ENCODE data around the gene ITM2C.

ITM2C gene

DNA sequence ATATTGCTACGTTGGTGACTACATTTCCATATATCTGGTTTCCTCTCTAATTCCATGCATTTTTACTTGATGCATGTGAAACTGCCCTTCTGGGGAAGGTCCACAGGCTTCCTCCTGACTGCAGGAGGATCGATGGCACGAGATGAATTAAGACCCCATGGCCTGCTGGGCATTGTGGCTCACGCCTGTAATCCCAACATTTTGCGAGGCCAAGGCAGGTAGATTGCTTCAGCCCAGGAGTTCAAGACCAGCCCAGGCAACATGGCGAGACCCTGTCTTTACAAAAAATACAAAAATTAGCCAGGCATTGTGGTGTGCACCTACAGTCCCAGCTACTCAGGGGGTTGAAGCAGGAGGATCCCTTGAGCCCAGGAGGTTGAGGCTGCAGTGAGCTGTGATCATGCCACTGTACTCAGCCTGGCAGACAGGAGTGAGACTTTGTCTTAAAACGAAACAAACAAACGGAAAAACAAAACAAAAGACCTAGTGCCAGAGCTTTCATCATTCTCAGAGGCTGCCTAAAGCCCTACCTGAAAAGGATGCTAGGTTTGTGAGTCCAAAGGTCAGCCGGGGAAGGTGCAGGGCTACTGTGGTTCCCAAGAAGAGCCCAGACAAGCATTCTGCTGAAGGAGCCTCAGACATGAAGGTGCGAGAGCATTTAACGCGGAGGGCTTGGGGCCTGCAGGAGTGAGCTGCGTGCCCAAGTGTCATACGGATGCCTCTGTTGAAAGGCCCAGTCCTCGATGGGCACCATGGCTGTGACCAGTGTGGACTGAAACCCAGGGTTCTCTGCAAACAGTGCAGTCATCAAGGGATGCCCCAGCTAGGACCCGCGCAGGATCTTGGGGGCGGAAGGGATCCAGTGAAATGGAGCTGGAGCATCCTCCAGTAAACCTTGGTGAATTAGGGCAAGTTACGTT lies 38.7 kb downstream of the ITM2C start:
- Histone ChIP-seq H3K4me3 (no peak overlapping the region), H3K27ac (no peak overlapping the region)

DNA sequence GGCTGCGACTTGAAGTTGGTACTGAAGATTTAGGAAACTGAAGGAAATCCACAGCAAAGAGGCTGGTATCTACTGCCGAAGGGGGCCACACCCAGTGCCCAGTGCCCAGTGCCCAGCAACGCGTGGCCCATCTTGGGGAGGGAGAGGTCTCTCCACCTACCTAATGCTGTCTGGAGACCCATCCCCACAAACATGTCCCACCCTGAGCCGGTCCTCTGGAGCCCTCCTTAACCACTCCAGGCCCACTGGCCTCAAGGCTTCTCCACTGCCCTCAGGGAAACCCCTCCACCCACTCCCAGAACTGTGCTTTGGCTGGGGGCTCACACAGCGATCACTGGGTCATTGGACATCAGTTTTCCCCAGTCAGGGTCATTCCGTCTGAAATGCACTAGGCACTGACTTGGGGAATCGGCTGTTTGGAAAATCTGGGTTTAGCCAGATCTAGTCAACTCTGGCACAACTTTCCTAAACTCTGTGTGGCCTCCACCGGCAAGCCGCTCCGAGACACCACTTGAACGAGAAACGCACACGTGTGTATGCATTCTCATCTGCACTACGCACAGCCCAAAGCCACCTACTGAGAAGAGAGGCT lies 40.2 kb downstream of the ITM2C start:
- Histone ChIP-seq H3K4me3 (no peak overlapping the region), H3K27ac (peak overlapping the region in 2 of 21 experiments; percentile 42 to 50)

DNA sequence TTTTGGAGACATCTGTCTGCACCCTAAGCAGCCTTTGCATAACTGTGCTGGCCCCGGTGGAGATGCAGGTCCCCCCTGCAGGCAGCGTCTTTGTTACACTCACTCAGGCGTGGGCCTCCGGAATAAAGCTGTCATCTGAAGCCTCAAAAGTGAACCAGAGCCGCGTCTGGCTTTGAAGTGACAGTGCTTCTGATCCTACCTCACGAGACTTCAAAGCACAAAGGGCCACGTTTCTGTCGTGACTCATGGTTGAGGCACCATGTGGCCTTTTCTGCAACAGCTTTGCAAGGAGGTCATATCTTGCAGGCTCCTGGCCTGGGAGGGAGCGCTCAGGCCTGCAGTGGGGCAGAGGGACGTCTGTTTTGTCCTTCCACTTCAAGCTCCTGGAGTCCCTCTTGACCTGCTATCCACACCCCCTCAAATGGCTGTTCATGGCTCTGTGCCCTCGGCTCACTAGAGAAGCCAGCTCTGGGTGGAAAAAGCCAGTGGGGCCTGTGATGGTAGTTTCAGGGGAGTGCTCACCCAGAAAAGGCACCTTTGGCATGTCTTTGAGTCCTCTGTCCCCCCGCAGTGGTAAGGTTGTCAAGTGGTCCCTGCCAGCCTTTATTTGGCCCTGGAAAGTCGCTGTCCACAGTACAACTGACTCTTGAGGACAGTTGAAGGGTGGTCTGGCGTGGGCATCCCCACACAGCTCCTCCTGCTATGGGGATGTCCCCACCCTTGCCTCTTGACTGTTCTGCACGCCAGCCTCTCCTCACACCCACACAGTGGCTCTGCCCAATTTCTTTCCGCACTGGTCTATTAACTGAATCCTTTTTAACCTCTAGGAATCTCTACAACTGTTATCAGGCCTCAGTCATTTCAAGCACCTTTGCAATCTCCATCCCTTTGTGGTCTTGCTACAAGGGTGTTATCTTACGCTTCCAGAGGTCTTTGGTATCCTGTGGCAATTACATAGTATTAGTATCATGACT lies 41.0 kb downstream of the ITM2C start:
- H3K27ac ChIP-seq: peak overlapping the region in 1 of 21 experiments; percentile 50
- H3K4me3 ChIP-seq: no peak overlapping the region

DNA sequence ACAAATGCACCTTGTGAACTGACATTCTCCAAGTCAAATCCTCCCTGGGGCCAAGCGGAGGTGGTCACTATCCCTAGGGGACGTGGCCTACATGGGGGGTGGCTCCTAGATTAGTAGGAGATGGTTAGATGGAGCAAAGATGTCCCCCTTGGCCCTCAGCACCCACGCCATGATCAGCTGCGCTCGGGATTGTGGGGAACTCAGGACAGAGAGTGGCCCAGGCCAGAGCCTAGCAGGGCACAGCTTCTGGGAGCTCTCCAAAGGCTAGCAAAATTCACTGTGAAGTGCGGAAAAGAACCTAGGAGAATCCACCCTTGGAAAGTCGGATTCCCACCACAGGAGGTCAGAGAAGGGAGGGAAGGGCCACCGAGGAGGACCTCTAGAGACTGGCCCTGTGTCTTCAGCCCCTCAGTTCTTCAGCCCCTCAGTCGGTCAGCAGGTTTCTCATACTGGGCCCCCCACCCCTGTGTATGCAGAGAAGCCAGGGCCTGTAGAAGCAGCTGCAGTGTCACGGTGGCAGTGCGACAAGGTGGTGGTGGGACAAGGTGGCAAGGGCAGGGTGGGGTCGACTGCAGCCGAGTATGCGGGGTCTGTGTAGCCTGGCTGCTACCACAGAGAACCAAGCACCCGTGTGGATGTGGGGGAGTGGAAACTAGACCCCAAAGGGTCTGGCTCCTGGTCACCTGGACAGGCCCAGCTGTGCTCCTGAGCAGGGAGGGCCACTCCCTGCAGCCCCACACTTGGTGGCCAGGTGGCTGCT lies 41.9 kb downstream of the ITM2C start:
- no peak overlapping the region for H3K4me3 ChIP-seq
- H3K27ac ChIP-seq: no peak overlapping the region

DNA sequence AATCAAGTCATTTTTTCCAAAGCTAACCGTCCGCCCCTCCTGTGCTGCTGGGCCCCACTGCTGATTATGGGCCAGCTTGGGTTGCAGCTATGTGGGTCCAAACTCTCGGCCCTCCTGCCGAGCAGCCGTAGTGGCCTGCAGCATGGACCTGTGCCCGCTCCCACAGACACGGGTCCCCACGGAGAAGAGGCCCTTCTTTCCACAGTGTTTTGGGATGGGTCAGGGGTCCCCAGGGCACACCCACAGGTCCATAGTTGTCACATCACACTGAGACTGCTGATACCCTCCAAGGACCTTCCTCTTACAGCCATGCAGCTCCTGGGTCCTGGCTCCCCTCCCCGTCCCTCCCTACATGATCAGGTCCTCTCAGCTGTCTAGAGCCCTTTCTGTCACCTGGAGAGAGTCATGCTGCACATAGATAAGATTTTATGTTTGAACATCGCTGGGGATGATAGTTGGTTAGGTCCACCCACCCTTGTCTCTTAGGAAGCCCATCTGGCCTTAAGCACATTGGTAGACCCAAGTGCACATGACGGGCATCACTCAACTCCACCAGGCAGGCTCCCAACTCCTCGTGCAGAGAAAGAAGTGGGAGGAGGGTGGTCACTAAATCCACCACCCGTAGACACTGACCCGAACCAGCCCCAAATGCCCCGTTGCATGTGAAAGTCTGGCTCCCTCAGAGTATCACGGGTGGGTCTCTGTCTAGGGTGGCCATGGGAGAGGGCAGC lies 42.8 kb downstream of the ITM2C start:
- H3K27ac ChIP-seq: peak overlapping the region in 1 of 21 experiments; percentile 16
- no peak overlapping the region for H3K4me3 ChIP-seq

DNA sequence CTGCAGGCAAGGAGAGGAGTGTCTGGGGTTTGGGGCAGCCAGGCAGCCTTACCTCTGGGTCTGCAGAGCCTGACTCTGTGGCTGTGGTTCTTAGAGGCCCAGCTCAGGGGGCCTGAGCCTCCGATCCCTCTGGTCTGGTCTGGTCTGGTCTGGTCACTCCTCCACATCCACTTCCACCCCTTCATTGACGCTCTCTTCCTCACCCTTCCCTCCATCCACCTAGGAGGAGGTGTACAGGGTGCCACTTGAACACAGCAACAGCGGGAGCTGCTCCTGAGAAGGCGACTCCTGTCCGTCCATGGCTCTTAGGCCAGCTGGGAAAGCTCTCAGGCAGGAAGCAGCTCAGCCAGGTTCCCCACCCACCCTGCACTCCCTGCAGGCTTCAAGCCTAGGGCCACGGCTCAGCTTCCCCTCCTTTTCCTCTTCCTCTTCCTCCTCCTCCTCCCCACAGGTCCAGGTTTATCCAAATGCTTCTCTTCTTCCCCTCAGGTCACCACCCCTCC lies 43.4 kb downstream of the ITM2C start:
- H3K4me3 ChIP-seq: no peak overlapping the region
- H3K27ac ChIP-seq: peak overlapping the region in 1 of 21 experiments; percentile 16

DNA sequence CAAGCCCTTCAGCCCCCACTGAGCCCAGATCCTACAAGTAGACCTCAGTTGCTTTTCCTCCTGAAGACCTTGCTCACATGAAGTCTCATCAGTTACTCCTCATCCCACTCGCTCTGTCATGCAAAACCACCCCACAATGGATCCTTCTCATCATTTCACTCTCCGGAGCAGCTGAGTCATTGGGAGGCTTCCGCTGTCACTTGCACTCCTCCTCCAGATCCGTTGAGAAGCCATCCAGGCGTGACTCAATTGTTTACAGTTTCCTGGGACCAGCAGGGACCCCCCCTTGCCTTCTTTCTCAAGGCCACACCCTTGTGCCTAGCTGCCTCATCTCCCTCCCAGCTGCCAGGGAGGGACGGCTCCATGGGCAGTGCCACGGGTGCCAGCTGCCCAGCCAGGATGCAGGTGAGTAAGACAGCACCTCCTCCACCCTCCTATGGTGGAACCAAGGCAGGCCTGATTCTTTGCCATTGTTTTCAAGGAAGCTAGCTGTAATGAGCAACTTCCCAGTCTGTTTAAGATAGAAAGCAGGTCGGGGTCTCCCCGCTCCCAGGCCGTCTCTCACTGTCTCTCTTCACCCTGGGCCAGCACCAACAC lies 44.0 kb downstream of the ITM2C start:
- Histone ChIP-seq H3K27ac (peak overlapping the region in 1 of 21 experiments; percentile 16), H3K4me3 (no peak overlapping the region)

DNA sequence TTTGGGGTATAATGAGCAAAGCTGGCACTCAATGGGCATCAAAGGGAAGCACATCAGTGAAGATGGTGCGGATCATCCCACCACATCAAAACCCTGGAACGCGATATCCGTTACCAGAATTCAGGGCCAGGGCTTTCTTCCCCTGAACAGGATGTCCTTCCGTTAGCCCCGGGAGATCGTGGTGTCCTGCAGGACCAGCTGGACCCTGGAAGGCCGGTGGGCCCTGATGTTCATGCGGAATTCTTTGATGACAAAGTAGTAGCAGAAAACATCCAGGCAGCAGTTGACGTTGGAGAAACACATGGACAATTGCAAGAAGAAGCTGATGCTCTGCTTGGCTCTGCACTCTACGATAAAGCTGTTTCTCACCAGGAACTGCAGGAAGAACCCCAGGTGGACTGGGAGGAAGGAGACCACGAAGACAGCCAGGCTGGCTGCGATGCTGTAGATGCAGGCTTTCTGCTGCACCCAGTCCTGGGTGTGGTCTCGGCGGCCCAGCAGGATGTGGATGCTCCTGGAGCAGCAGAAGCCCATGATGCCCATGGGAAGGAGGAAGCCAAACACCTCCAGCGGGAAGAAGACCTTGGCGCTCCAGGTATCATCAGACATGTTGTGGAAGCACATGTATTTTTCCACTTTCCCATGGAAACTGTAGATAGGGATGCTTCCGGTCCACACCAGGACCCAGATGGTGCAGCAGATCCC lies 45.3 kb downstream of the ITM2C start:
- H3K27ac ChIP-seq: no peak overlapping the region
- no peak overlapping the region for H3K4me3 ChIP-seq

DNA sequence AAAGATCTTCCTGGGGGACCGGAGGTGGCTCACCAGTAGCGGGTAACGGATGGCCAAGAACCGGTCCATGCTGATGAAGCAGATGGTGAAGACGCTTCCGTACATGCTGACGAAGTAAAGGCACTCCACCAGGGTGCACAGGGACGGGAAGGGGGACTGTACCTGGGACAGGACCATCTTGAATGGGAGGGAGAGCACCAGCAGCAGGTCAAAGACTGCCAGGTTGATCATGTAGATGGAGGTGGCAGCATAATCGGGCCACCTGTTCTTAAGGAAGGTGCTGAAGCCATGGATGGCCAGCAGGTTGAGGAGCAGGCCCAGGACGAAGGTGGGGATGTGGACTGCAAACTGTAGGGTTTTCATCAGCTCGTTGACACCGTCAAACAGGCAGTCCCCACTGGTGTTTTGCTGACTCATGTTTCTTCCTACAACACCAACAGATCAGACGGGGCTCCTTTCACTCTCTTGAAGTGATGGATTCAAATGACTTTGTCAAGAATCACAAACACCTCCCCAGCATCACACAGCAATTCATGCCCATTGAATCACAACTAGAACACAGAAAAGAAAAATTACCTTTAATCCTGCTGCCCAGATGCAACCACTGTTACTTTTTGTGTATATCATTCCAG lies 45.9 kb downstream of the ITM2C start:
- no peak overlapping the region for H3K4me3 ChIP-seq
- no peak overlapping the region for H3K27ac ChIP-seq

DNA sequence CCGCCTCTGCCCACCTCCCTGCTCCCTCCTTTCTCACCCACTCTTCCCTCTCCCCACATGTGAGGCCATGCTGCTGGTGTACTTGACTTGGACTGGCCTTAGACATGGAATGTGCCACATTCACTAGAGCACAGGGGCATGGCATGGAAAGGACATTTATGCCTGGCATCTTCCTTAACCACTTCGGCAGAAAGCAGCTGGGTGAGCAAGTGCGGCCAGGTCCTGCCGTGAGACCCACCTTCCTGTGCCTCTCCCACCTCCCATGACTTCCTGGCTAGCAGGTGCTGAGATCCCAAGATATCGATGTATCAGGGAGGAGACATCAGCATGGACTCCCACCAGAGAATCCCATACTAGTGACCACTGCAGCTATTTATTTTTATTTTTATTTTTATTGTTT lies 47.3 kb downstream of the ITM2C start:
- H3K27ac ChIP-seq: no peak overlapping the region
- H3K4me3 ChIP-seq: no peak overlapping the region

DNA sequence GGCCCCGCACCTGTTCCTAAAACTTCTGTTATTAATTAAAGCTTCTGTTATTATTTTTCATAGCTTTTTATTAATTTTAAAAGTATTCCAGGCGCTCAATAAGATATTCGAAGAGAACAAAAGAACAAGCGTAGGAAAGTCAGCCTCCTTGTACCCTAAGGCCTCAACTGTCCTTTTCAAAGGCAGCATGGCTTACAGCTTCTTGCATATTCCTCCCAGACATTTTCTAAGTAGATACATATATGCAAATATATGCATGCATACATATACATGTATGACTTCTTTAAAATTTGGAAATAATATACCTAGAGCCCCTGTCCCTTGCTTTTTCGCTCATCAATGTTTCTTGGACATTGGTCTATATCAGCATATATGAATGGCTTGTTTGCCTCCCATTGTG lies 48.0 kb downstream of the ITM2C start:
- H3K27ac ChIP-seq: no peak overlapping the region

DNA sequence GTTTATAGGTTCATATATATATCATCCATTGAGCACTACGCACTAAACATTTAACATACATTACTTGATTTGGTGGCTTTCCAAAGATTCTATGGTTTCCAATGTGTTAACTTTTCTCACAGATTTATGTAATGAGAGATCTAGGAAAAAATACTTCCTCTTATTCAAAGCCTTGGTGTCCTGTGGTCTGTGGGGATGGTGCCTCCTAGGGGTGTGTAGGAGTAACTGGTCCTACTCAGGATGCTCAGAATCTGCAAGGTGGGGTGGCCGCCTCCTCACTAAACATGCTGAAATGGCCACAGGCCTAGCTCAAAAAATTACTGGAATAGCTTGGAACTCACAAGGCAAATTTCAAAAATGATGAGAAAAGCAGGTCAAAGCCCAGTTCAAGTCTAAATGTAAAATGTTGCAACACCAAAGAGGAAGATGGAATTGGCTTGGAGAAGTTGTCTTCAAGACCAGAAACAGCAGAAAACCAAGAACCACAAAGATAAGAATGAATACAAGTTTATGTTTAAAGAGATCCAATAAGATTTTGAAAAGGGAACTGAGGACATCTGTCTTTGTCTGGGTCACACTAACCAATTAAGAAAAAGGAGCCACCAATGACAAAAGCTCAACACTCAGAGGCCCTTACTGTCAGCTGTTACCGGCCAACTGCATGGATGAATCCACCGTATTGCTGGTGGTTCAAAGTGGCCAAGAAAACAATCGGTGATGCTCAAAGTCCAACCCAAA lies 48.8 kb downstream of the ITM2C start:
- peak overlapping the region in 1 of 21 experiments; percentile 47 for H3K27ac ChIP-seq
- H3K4me3 ChIP-seq: no peak overlapping the region

More for the DNA sequence above, 48.0 kb downstream of the ITM2C start:
- H3K4me3 ChIP-seq: no peak overlapping the region

DNA sequence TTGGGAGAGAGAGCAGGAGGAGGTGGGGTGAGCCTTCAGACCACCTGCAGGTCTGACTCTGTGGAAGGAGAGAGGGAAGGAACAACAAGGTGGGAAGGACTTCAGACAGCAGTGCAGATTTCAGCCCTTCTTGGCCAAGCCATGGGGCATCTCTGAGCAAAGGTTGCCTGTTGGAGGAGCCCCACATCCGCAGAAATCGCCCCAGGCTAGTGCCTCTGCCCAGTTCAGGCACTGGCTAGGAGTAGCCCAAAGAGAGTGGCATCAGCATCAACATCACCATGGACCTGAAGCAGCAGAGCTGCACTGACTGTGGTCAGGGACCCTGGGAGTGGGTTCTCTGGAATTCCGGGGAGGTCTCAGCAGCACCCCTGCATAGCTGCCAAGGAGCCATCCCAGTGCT lies 50.1 kb downstream of the ITM2C start:
- no peak overlapping the region for H3K4me3 ChIP-seq
- H3K27ac ChIP-seq: no peak overlapping the region

DNA sequence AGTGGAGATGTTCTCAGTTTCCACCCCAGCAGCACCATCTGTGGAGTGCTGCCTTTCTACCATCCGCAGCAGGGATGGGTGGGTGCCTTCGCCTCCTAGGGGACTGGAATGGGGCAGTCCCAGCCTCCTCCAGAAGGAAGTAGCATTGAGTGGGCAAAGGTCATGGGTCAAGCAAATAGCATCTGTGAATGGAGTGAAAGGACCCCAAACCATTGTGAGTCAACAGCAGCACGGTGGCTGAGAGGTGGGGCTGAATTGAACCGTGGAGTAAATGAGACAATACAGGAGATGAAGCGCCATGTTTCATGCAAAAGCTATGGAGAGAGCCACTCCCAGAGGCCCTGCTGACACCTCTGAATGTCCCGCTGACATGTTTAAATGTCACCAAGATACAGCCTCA lies 50.6 kb downstream of the ITM2C start:
- no peak overlapping the region for H3K4me3 ChIP-seq
- H3K27ac ChIP-seq: no peak overlapping the region

DNA sequence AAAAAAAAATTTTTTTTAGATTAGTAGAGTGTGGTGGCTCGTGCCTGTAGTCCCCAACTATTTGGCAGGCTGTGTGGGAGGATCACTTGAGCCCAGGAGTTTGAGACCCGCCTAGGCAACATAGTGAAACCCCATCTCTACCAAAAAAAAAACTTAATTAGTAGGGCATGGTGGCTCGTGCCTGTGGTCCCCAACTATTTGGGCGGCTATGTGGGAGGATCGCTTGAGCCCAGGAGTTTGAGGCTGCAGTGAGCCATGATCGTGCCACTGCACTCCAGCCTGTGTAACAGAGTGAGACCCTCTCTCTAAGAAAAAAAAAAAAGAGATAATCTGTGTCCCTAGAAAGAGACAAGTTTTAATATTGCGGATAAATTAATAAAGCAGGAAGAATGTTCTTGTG lies 51.5 kb downstream of the ITM2C start:
- Histone ChIP-seq H3K4me3 (no peak overlapping the region), H3K27ac (no peak overlapping the region)

DNA sequence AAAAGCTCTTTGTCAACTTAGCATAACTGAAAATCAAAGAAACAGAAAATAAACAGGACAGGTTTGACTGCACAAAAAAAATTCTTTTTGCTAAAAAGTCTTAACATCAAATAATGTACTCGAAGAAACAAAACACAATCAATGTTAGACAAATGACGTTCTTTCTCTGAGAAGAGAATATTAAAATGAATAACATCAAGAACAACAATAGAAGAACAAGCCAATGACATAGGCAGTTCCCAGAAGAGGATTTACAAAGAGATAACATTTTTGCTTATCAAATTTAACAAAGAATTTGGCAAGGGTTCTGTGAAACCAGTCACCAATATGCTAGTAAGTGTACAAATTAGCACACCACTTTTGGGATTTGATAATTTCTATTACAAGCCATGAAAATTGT lies 54.5 kb downstream of the ITM2C start:
- no peak overlapping the region for H3K4me3 ChIP-seq

More for the DNA sequence above, 54.5 kb downstream of the ITM2C start:
- H3K27ac ChIP-seq: no peak overlapping the region
